ENCODE measurements around the gene CCDC138. TPM values are rescaled to one million over a fixed set of nuclear protein-coding genes. Genes with fewer than 3 reads are reported as not detected.

The CCDC138 gene
- polyA plus RNA-seq, 2 donors: 2.5 to 2.8 TPM

DNA sequence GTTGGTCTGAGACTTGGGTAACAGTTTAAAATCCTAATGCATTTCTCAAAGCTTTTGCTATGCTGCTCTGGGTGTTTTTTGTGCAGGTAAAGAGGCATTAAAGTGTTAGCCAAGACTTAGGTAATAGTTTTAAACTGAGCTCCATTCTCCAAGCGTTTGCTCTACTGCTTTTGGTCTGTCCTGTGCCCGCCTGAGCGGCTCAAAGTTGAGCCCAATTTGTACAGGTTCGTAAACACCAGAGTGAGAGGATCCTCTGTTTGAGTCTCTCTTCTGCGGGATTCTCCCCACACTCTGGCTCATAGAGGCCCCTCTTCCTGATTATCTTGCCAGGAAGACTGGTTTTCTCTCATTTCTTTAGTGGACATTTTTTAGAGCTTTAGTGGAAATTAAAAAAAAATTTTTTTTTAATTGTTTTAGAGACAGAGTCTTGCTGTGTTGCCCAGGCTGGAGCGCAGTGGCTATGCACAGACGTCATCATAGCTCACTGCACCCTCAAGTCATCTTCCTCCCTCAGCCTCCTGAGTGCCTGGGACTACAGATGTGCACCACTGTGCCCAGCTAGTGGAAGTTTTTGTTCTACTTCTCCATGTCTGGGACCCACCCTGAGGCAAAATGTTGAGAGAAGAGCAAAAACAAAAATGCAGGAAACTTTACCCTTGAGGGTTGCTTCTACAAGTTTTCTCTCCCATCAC lies 16.6 kb downstream of the CCDC138 start:
- H3K9me3 ChIP-seq (ENCODE audit: control insufficient read depth in 2 of 2, insufficient read depth in 1 of 2, low read depth in 1 of 2, low read length in 1 of 2): no peaks in the 10 kb centered on the region
- no peaks in the 10 kb centered on the region for H3K4me1 ChIP-seq (ENCODE audit: control insufficient read depth in 2 of 2, insufficient read depth in 2 of 2, low read length in 1 of 2)
- H3K27me3 ChIP-seq (ENCODE audit: control insufficient read depth in 1 of 2, insufficient read depth in 2 of 2, low read length in 2 of 2): no peaks in the 10 kb centered on the region
- H3K4me3 ChIP-seq (ENCODE audit: low read depth in 1 of 2, low read length in 2 of 2): no peak overlapping the region
- no peak overlapping the region for H3K27ac ChIP-seq (ENCODE audit: low read depth in 2 of 2, low read length in 1 of 2)
- 92 to 94% methylated on average over 7 of the region's 7 CpGs for WGBS, 2 donors
- H3K36me3 ChIP-seq (ENCODE audit: control insufficient read depth in 2 of 2, insufficient read depth in 2 of 2, low read length in 1 of 2): no peaks in the 10 kb centered on the region

DNA sequence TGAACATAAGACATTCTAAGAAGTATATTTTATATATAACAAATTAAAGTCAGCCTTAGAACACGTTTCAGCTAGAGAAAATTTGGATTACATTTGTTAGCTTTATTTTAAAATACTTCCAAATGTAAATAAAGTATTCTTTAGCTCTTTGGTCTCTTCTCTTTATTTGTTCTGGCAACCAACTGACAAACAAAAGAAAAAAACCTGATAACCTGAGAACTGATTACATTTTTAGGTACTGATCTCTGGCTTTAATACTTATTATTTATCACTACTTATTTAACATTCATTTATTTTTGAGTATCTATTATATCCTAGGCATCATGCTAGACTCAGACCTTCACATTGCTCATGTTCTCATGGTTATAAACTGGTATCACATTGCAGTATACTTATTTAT lies 18.5 kb downstream of the CCDC138 start:
- Histone ChIP-seq H3K4me1 (ENCODE audit: control insufficient read depth in 2 of 2, insufficient read depth in 2 of 2, low read length in 1 of 2) (no peaks in the 10 kb centered on the region), H3K36me3 (ENCODE audit: control insufficient read depth in 2 of 2, insufficient read depth in 2 of 2, low read length in 1 of 2) (no peaks in the 10 kb centered on the region), H3K9me3 (ENCODE audit: control insufficient read depth in 2 of 2, insufficient read depth in 1 of 2, low read depth in 1 of 2, low read length in 1 of 2) (no peaks in the 10 kb centered on the region), H3K4me3 (ENCODE audit: low read depth in 1 of 2, low read length in 2 of 2) (no peak overlapping the region), H3K27me3 (ENCODE audit: control insufficient read depth in 1 of 2, insufficient read depth in 2 of 2, low read length in 2 of 2) (no peaks in the 10 kb centered on the region), H3K27ac (ENCODE audit: low read depth in 2 of 2, low read length in 1 of 2) (no peak overlapping the region)
- WGBS, 2 donors: 52 to 55% methylated on average over 1 of the region's 1 CpG

DNA sequence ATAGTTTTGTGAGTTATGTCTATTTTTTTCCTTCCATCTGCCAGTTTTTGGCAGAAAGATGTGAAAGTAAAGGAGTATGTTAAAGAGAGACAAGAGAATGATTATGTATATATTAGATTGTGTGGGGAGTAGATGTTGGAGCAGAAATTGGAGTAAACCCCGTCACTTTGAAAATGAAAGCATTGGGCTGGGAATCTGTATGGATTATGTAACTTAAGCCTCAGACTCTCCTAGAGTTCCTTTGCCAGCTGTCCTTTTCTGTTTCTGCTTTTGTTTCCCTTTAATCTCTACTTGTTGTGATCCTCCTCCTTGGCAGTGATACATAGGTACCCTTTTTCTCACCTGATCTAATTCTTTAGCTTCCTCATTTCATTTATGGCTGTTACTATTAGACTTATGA lies 19.2 kb downstream of the CCDC138 start:
- Histone ChIP-seq H3K36me3 (ENCODE audit: control insufficient read depth in 2 of 2, insufficient read depth in 2 of 2, low read length in 1 of 2) (no peaks in the 10 kb centered on the region), H3K4me1 (ENCODE audit: control insufficient read depth in 2 of 2, insufficient read depth in 2 of 2, low read length in 1 of 2) (no peaks in the 10 kb centered on the region), H3K9me3 (ENCODE audit: control insufficient read depth in 2 of 2, insufficient read depth in 1 of 2, low read depth in 1 of 2, low read length in 1 of 2) (no peaks in the 10 kb centered on the region), H3K4me3 (ENCODE audit: low read depth in 1 of 2, low read length in 2 of 2) (no peak overlapping the region), H3K27me3 (ENCODE audit: control insufficient read depth in 1 of 2, insufficient read depth in 2 of 2, low read length in 2 of 2) (no peaks in the 10 kb centered on the region), H3K27ac (ENCODE audit: low read depth in 2 of 2, low read length in 1 of 2) (no peak overlapping the region)
- WGBS, 2 donors: 44 to 55% methylated on average over 1 of the region's 1 CpG

DNA sequence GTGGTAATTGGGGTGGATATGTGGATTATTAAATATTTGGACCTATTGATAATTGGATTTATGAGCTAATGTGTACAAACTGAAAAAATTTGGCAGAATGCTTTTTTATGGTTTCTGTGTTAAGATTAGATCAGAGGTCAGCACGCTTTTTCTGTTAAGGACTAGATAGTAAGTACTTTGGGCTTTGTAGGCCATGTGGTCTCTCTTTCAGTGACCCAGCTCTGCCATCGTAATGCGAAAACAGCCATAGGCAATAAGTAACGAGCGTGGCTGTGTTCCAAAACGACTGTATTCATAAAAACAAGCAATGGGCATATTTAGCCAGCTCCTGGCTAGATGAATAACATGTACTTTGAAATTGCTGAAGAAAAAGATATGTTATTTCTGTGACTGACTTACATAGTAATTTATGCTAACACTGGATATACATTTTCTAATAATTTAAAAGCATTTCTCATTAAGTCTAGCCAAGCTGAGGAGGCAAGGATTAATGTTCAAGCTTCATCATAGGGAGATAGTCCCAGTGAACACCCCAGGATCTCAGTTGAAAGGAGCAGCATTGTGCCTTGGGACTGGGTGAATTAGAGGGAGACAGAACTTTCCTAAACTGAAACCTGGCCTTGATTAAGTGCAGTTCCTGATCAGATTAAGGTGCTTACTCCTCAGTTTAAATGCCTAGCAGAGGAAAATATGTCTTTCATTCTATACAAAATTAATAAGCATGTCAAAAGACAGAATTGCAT lies 20.0 kb downstream of the CCDC138 start:
- Histone ChIP-seq H3K4me3 (ENCODE audit: low read depth in 1 of 2, low read length in 2 of 2) (no peak overlapping the region), H3K27me3 (ENCODE audit: control insufficient read depth in 1 of 2, insufficient read depth in 2 of 2, low read length in 2 of 2) (no peaks in the 10 kb centered on the region), H3K9me3 (ENCODE audit: control insufficient read depth in 2 of 2, insufficient read depth in 1 of 2, low read depth in 1 of 2, low read length in 1 of 2) (no peaks in the 10 kb centered on the region), H3K27ac (ENCODE audit: low read depth in 2 of 2, low read length in 1 of 2) (no peak overlapping the region), H3K36me3 (ENCODE audit: control insufficient read depth in 2 of 2, insufficient read depth in 2 of 2, low read length in 1 of 2) (no peaks in the 10 kb centered on the region), H3K4me1 (ENCODE audit: control insufficient read depth in 2 of 2, insufficient read depth in 2 of 2, low read length in 1 of 2) (no peaks in the 10 kb centered on the region)
- WGBS, 2 donors: 68 to 78% methylated on average over 6 of the region's 6 CpGs

DNA sequence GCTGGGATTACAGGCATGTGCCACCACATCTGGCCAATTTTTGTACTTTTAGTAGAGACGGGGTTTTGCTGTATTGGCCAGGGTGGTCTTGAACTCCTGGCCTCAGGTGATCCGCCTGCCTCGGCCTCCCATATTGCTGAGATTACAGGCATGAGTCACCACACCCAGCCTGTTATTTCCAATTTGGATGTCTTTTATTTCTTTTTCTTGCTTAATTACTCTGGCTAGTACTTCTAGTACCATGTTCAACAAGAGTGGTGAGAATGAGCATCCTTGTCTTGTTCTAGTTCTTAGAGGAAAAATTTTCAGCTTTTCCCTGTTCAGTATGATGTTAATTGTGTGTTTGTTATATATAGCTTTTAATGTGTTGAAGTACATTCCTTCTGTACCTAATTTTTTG lies 23.4 kb downstream of the CCDC138 start:
- H3K9me3 ChIP-seq (ENCODE audit: control insufficient read depth in 2 of 2, insufficient read depth in 1 of 2, low read depth in 1 of 2, low read length in 1 of 2): no peaks in the 10 kb centered on the region
- no peak overlapping the region for H3K4me3 ChIP-seq (ENCODE audit: low read depth in 1 of 2, low read length in 2 of 2)
- no peak overlapping the region for H3K27ac ChIP-seq (ENCODE audit: low read depth in 2 of 2, low read length in 1 of 2)
- no peaks in the 10 kb centered on the region for H3K27me3 ChIP-seq (ENCODE audit: control insufficient read depth in 1 of 2, insufficient read depth in 2 of 2, low read length in 2 of 2)
- 98% methylated on average over 3 of the region's 3 CpGs for WGBS, 2 donors
- no peaks in the 10 kb centered on the region for H3K4me1 ChIP-seq (ENCODE audit: control insufficient read depth in 2 of 2, insufficient read depth in 2 of 2, low read length in 1 of 2)
- H3K36me3 ChIP-seq (ENCODE audit: control insufficient read depth in 2 of 2, insufficient read depth in 2 of 2, low read length in 1 of 2): no peaks in the 10 kb centered on the region

DNA sequence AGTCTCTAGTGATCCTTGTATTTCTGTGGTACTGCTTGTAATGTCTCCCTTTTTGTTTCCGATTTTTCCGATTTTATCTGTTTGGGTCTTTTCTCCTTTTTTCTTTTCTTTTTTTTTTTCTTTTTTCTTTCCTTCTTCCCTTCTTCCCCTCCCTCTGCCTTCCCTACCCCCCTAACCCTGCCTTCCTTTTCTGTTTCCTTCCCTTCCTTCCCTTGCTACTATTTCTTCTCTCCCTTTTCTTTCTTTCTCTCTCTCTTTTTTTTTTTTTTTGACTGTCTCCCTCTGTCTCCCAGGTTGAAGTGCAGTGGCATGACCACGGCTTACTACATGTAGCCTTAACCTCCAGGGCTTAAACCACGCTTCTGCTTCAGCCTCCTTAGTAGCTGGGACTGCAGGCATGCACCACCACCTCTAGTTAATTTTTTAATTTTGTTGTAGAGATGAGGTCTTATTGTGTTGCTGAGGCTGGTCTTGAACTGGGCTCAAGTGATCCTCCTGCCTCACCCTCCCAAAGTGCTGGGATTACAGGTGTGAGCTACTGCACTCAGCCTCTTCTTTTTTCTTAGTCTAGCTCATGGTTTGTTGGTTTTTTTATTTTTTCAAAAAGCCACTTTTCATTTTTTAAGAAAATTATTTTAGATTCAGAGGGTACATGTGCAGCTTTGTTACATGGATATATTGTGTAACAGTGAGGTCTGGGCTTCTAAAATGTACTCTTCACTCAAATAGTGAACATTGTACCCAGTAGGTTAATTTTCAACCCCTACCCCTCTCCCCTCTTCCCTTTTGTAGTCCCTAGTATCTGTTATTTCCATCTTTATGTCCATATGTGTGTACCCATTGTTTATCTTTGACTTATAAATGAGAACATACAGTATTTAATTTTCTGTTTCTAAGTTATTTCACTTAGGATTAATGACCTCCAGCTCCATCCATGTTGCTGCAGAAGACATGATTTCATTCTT lies 24.7 kb downstream of the CCDC138 start:
- Histone ChIP-seq H3K4me3 (ENCODE audit: low read depth in 1 of 2, low read length in 2 of 2) (no peak overlapping the region), H3K27ac (ENCODE audit: low read depth in 2 of 2, low read length in 1 of 2) (no peak overlapping the region), H3K27me3 (ENCODE audit: control insufficient read depth in 1 of 2, insufficient read depth in 2 of 2, low read length in 2 of 2) (no peaks in the 10 kb centered on the region), H3K4me1 (ENCODE audit: control insufficient read depth in 2 of 2, insufficient read depth in 2 of 2, low read length in 1 of 2) (no peaks in the 10 kb centered on the region), H3K9me3 (ENCODE audit: control insufficient read depth in 2 of 2, insufficient read depth in 1 of 2, low read depth in 1 of 2, low read length in 1 of 2) (no peaks in the 10 kb centered on the region), H3K36me3 (ENCODE audit: control insufficient read depth in 2 of 2, insufficient read depth in 2 of 2, low read length in 1 of 2) (no peaks in the 10 kb centered on the region)
- WGBS, 2 donors: 97 to 98% methylated on average over 4 of the region's 4 CpGs

DNA sequence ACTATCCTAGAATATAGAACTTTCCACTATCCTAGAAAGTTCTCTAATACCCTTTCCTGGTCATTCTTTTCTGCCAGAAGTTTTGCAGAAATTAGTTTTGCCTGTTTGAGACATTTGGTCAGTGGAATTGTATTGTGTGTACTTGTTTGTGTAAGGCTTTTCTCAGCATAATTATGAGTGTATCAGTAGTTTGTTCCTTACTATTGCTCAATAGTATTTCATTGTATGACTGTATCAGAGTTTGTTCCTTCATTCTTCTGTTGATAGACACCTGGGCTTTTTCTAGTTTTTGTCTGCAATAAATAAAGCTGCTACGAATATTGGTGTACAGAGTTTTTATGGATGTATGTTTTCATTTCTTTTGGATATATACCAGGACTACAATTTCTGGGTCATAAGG lies 27.2 kb downstream of the CCDC138 start:
- no peaks in the 10 kb centered on the region for H3K9me3 ChIP-seq (ENCODE audit: control insufficient read depth in 2 of 2, insufficient read depth in 1 of 2, low read depth in 1 of 2, low read length in 1 of 2)
- peaks cover 1 to 5% of the 10 kb centered on the region in 2 donors for H3K36me3 ChIP-seq (ENCODE audit: control insufficient read depth in 2 of 2, insufficient read depth in 2 of 2, low read length in 1 of 2)
- no peak overlapping the region for H3K27ac ChIP-seq (ENCODE audit: low read depth in 2 of 2, low read length in 1 of 2)
- H3K4me3 ChIP-seq (ENCODE audit: low read depth in 1 of 2, low read length in 2 of 2): no peak overlapping the region
- no peaks in the 10 kb centered on the region for H3K4me1 ChIP-seq (ENCODE audit: control insufficient read depth in 2 of 2, insufficient read depth in 2 of 2, low read length in 1 of 2)
- WGBS, 2 donors: 93 to 95% methylated on average over 1 of the region's 1 CpG
- H3K27me3 ChIP-seq (ENCODE audit: control insufficient read depth in 1 of 2, insufficient read depth in 2 of 2, low read length in 2 of 2): no peaks in the 10 kb centered on the region

DNA sequence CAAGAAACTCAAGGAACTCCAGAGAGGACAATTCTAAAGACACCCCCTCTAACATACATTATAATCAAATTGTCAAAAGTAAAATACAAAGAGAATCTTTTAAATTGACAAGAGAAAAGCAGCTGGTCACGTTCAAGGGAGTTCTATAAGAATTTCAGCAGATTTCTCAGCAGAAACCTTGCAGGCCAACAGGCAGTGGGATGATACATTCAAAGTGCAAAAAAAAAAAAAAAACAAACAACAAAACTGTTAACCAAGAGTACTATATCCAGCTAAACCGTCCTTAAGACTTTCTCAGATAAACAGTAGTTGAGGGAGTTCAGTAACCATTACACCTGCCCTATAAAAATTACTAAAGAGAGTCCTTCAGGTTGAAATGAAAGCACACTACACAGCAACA lies 33.9 kb downstream of the CCDC138 start:
- no peaks in the 10 kb centered on the region for H3K4me1 ChIP-seq (ENCODE audit: control insufficient read depth in 2 of 2, insufficient read depth in 2 of 2, low read length in 1 of 2)
- H3K9me3 ChIP-seq (ENCODE audit: control insufficient read depth in 2 of 2, insufficient read depth in 1 of 2, low read depth in 1 of 2, low read length in 1 of 2): peaks cover 0 to 4% of the 10 kb centered on the region in 2 donors
- WGBS, 2 donors: 94 to 97% methylated on average over 2 of the region's 2 CpGs
- no peaks in the 10 kb centered on the region for H3K27me3 ChIP-seq (ENCODE audit: control insufficient read depth in 1 of 2, insufficient read depth in 2 of 2, low read length in 2 of 2)
- no peak overlapping the region for H3K27ac ChIP-seq (ENCODE audit: low read depth in 2 of 2, low read length in 1 of 2)
- H3K4me3 ChIP-seq (ENCODE audit: low read depth in 1 of 2, low read length in 2 of 2): no peak overlapping the region
- H3K36me3 ChIP-seq (ENCODE audit: control insufficient read depth in 2 of 2, insufficient read depth in 2 of 2, low read length in 1 of 2): peaks cover 5 to 8% of the 10 kb centered on the region in 2 donors

DNA sequence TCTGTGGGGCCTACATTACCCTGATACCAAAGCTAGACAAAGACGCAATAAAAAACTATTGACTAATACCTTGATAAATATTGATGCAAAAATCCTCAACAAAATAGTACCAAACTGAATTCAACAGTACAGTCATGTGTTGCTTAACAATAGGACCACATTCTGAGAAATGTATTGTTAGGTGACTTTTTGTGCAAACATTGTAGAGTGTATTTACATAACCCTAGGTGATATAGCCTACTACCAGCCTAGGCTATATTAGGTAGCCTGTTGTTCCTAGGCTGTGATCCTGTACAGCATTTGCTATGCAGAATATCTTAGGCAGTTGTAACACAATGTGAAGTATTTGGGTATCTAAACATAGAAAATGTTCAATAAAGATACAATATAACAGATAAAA lies 36.7 kb downstream of the CCDC138 start:
- Histone ChIP-seq H3K36me3 (ENCODE audit: control insufficient read depth in 2 of 2, insufficient read depth in 2 of 2, low read length in 1 of 2) (peaks cover 3 to 4% of the 10 kb centered on the region in 2 donors), H3K4me1 (ENCODE audit: control insufficient read depth in 2 of 2, insufficient read depth in 2 of 2, low read length in 1 of 2) (no peaks in the 10 kb centered on the region), H3K4me3 (ENCODE audit: low read depth in 1 of 2, low read length in 2 of 2) (no peak overlapping the region), H3K27ac (ENCODE audit: low read depth in 2 of 2, low read length in 1 of 2) (no peak overlapping the region), H3K9me3 (ENCODE audit: control insufficient read depth in 2 of 2, insufficient read depth in 1 of 2, low read depth in 1 of 2, low read length in 1 of 2) (peaks cover 0 to 4% of the 10 kb centered on the region in 2 donors), H3K27me3 (ENCODE audit: control insufficient read depth in 1 of 2, insufficient read depth in 2 of 2, low read length in 2 of 2) (no peaks in the 10 kb centered on the region)
- 94 to 99% methylated on average over 1 of the region's 1 CpG for WGBS, 2 donors
